ENCODE results near the gene DYNLT2B.

DNA sequence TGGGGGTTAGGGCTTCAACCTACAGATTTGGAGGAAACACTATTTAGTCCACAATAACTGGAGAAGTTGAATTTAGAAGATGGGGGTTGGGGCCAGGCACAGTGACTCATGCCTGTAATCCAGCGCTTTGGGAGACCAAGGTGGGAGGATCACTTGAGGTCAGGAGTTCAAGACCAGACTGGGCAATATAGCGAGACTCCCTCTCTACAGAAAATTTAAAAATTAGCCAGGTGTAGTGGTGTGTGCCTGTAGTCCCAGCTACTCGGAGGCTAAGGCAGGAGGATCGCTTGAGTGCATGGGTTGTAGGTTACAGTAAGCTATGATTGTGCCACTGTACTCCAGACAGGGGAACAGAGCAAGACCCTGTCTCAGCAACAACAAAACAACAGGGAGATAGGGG lies 5.0 kb upstream of the DYNLT2B start:
- TF ChIP-seq POLR2A (IDR thresholded peaks at IDR 0.05; ENCODE audit: low read depth, low read length) (no peak), POLR2AphosphoS5 (IDR thresholded peaks at IDR 0.05; ENCODE audit: low read depth, low read length) (no peak), TAF1 (IDR thresholded peaks at IDR 0.05; ENCODE audit: borderline replicate concordance, low read depth, low read length) (no peak)

All from GM12892 (cell line).